HG03558 (cell line): ENCODE measurements around the gene C22orf42.
"Not testable (repeated sequence)": the region's sequence is repeated elsewhere in the genome, so short reads cannot be mapped to it uniquely, and the experiment has no call there.

Experiments
- ATAC-seq: cut with Tn5 transposase; IDR thresholded peaks from one replicate; pipeline ENCODE4 v1.9.1; 2021; ENCODE audit warnings: moderate number of reproducible peaks; ENCODE audit not compliant: unreplicated experiment; ENCODE audit errors: extremely low read depth

The C22orf42 gene

DNA sequence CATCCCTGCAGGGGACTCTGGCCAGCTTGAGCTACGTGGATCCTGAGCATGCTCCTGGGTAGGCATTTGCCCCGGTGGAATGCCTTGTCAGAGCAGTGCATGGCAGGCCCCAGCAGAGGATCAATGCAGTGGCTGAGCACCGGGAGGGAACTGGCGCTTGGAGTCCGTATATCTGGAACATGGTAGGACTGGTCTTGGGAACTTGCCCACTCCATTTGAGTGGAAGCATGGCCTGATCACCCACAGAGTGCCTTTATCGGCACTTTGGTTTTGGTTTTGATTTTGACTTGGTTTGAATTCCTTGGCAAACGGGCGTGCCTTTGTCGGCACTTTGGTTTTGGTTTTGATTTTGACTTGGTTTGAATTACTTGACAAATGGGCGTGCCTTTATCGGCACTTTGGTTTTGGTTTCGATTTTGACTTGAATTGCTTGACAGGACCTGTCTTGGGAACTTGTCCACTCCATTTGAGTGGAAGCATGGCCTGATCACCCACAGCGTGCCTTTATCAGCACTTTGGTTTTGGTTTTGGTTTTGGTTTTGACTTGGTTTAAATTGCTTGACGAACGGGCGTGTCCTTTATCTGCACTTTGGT is 21.3 kb downstream of the C22orf42 start:
- not testable (repeated sequence) for ATAC-seq

DNA sequence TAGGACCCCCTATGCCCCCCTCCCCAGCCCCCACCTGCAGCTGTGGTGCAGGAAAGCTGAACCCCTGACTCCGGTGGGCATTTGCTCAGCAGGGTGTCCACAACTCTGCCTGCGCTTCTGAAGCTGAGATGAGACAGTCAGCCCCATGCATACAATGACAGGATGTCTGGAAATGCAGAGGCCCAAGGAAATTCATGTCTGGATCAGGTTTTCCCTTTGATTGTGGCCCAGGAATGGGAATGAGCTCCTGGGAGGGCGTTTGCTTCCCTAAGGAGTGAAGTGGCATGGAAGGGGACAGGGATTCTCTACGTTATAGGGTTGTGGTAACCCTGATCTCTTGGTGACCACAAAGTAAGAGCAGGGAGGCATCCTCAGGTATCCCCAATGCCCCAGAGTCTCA is 22.2 kb downstream of the C22orf42 start:
- not testable (repeated sequence) for ATAC-seq

DNA sequence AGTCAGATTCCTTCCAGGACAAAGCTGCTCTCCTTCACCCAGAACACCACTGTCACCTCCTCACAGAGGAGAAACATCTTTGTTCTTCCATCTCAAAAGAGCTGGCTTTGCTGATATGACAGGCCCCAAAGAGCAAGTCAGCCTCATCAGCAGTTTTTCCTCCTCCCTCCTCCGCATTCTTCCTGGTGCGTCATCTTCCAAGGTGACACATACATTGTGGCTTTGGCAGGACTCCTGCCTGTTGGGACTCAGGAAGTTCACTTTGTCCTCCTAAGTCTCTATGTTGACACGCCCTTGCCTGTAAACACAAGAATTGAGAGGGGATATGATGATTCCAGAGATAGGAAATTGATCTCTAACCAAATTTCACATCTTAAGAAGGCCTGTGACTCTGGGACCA is 23.1 kb downstream of the C22orf42 start:
- not testable (repeated sequence) for ATAC-seq

DNA sequence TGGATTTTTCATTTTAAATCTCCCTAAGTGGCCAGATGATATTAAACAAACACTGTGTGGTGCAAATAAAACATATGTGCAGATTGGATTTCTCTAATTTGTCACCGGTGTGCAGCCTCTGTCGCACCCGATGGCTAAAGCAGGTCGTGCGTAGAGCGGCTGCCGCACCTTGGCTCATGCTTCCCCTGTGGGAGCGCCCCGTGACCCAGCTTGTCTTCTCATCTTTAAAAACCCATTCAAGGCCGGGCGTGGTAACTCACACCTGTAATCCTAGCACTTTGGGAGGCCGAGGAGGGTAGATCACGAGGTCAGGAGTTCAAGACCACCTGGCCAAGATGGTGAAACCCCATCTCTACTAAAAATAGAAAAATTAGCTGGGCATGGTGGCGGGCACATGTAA is 24.3 kb downstream of the C22orf42 start:
- ATAC-seq = not testable (repeated sequence)

DNA sequence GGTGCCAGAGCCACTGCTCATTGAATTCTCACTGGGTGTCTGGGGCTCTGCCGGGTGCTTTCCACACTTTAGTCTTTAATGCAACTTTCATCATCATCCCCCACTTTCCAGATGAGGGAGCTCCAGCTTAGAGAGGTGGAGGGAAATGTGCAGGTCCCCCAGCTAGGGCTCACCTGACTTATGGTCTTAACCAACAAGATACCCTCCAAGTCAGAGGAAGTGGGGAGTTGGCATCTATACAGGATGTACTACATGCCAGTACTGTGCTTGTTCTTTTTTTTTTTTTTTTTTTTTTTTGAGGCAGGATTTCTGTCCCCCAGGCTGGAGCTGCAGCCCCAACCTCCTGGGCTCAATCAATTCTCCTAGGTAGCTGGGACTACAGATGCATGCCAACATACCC is 26.3 kb downstream of the C22orf42 start:
- no peak for ATAC-seq

DNA sequence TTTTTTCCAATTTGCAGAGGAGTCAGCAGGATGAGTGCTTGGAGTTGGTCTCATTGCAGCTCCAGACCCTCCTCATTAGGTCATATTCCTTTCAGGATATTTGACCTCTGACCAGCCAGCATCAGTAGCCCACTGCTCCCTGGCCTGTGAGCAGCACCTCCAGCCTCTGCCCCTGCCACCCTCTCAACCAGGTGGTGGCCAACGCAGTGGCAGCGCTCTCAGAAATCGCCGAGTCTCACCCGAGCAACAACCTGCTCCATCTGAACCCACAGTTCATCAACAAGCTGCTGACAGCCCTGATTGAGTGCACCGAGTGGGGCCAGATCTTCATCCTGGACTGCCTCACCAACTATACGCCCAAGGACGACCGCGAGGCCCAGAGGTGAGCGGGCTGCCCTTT is 27.0 kb downstream of the C22orf42 start:
- no peak for ATAC-seq

DNA sequence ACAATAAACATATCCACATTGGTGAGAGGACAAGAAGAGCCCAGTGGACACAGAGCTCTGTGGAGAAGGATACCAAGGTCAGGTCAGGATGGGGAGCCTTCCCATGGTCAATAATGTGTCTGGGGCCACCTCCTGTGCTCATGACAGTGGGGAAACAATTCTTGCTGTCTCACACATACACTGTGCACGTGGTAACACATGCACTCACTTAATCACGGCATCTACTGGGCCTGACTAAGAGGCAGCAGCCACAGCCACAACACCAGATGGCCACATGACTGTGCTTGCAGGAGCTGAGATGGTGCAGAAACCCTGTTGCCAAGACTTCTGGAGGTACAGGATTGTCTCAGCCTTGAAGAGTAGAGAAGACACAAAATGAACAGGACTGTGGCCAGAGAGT is 28.6 kb downstream of the C22orf42 start:
- no peak for ATAC-seq

DNA sequence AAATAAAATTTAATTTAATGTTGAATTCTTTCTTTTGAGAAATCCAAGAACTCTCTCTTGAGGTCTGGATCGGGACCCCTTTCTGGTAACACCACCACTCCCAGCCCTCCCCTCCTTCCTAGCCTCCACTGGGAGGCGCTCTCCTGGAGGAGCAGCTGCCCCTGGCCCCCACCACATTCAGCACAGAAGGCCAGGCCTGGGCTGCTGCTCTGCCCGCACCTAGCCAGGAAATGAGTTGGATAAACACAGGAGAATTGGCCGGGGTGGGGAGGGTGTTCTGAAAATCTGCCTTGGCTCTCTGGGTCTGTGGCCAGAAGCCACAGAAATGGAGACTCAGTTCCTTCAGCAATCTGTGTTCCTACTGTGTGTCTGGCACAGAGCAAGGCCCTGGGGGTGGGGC is 31.2 kb downstream of the C22orf42 start:
- ATAC-seq = no peak

DNA sequence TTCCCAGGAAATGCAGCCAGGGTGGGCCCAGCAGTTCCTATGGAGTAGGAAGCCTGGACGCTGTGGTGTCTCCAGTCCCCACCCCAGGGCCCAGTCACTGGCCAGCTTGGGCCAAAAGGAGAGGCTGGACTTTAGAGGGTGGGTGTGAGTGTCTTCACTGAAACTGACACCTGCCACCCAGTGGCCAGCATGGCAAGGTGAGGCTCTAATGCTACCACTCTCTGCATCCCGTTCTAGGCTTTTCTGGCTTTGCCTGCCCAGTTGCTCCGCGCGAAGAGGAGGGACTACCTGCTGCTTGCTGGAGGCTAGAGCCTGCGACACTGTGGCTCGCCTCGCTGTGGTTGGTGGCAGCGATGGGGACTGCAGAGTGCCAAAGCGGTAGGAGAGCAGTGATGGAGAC is 35.4 kb downstream of the C22orf42 start:
- no peak for ATAC-seq

DNA sequence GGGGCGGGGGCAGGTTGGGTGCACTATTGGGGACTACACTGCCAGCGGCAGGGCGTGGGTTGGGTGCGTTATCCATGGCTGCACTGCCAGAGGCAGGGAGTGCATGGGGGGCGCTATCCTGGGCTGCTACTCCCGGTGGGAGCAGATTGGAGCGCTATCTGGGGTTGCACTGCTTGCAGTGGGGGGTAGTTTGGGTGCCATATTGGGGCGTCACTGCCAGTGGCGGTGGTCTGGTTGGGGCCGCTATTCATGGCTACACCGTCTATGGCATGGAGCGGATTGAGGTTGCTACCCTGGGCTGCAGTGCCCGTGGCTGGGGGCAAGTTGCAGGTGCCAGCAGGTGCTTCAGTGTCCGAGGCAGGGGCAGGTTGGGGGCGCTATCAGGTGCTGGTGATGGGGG is 36.2 kb downstream of the C22orf42 start:
- no peak for ATAC-seq

DNA sequence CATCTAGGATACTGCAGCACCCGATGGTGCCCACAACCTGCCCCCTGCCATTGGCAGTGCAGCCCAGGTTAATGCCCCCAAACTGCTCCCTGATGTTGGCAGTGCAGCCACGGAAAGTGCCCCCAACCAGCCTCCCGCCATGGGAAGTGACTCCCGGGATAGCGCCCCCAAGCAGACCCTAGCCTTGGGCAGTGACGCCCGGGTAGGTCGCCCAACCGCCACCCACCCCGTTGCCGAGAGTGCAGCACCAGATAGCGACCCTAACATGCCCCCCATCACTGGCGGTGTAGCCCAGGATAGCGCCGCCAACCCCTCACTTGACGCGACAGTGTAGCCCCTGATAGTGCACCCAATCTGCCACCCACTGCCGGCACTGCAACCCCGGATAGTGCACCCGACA is 38.5 kb downstream of the C22orf42 start:
- no peak for ATAC-seq

DNA sequence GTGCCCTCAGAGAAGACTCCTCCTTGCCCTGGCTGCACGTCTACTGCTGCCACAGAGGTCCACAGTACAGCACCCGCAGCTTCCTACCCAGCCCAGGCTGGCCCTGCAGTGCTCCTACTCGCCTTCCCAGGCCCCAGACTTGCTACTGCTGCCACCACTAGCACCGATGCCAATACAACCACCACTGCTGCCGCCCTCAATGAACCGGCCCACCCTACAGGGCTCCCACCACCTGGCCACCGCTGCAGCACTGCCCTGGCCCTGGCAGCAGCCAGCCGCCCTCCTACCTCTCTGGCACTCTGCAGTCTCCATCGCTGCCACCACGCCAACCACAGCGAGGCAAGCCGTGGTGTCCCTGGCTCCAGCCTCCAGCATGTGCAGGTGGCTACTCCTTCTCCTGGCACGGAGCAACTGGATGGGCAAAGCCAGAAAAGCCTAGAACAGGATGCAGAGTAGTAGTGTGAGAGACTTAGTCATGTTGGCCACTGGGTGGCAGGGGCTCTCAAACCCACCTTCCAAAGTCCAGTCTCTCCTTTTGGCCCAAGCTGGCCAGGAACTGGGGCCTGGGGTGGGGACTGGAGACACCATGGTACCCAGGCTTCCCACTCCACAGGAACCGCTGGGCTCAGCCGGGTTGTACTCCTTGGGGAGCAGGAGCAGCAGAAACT is 39.4 kb downstream of the C22orf42 start:
- no peak for ATAC-seq

DNA sequence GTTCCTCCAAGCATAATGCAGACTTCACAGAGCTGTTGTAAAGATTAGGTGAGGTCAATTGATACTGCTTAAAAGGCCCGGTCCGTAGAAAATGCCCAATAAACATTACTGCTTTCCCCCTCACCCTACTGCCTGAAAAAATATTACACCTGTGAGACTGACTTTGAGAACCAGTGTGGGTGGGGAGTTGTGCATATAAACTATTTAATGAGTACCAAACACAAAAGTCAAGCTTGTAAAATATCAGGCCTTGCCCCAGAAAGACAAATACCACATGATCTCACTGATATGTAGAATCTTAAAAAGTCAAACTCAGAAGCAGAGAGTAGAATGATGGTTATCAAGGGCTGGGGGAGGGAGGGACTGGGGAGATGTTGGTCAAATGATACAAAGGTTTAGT is 46.7 kb downstream of the C22orf42 start:
- ATAC-seq = no peak

DNA sequence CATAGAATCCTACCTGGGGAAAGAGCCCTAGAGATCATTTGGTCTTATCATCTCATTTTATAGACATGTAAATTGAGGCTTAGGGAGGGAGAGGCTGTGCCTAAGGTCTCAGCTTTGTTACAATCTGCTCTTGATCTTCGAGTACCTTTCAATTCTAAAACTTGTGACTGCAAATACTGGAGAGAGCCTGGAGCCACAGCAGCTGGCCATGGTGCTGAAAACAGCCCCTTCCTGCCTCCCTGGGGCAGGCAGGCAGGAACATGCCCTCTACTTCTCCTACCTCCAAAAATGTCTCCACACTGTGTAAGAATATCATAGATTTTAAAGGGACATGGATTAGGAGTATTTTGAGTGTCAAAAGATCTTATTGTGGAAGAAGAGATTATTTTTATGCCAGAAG is 52.2 kb downstream of the C22orf42 start:
- no peak for ATAC-seq

DNA sequence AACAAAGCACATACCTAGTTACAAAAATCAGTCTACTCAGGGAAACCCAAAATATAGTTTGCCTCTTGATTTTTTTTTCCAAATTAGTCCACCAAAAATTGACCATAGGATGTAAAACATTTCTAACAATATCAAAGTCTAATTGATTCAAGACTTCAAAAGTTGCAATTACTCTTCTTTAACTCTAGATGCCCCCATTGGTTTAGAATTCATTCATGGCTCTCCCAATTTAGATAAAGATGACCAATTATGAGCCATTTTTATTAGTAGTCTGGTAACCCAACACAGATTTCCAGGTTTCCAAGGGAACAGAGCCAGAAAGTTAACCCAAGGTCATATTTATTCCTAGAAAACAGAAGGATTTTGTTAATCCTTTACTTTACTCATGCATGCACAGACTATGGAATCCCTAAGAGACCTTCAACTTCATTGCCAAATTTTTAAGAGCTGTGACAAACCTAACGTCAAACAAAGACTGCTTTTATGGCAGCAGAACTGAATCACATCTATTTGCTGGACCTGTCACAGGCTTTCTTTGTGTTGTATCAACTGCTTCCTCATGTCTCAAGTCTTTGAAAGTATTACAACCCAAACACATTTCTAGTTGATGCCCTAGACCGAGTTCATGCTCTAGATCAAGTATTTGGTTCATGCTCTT is 55.3 kb downstream of the C22orf42 start:
- ATAC-seq = no peak

DNA sequence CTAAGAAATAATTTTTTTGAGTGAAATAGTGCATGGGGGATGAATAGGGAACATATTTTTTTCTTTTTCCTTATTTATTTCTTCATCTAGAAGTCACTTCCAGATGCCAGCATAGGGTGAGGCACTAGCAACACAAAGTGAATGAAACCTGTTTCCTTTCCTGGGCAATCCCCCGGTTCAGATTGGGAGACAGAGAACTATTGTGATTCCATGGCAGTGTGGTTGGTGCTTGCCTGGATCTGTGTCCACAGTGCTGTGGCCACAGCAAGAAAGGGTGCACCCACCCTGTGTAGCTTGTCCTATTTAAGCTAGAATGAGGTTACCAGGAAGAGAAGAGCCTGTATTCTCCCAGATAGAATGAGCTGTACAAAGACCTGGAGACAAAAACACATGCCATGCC is 58.4 kb downstream of the C22orf42 start:
- no peak for ATAC-seq
